Esophagus squamous epithelium (tissue), 4 donors: ENCODE results near the gene ALX4.

Source experiments
- CTCF ChIP-seq, 6 experiments: fragments of 450-650 bp in 4 of 6; fragments of 200-600 bp in 2 of 6; sonication (generic) in 2 of 6; IDR thresholded peaks; one replicate each; pipeline ENCODE4 v1.5.1; 2016 to 2019; ENCODE audit warnings: antibody characterized with exemption in 6 of 6, mild to moderate bottlenecking in 4 of 6, moderate library complexity in 4 of 6
- POLR2A ChIP-seq, 4 donors: fragments of 450-650 bp; IDR thresholded peaks; one replicate each; pipeline ENCODE4 v1.6.1; 2017; ENCODE audit warnings: antibody characterized with exemption in 4 of 4, mild to moderate bottlenecking in 4 of 4, moderate library complexity in 3 of 4

- no peak for TF ChIP-seq CTCF (IDR thresholded peaks at IDR 0.05)
- no peak for TF ChIP-seq POLR2A (IDR thresholded peaks at IDR 0.05)
Measured at GRCh38 chr11:44324749-44325525, 15.0 kb upstream of the ALX4 start.
